Measurements from ENCODE around the gene SYNE2.
A peak's percentile ranks its signal among the peaks of the same experiment; 100 is the strongest.

Gene SYNE2

GRCh38 chr14:64195199-64195598, 342.4 kb downstream of the SYNE2 start:
- TF ChIP-seq CTCF (IDR thresholded peaks at IDR 0.05; ENCODE audit: low read depth, low read length): no peak
- H3K4me3 ChIP-seq (ENCODE audit: low read depth, low read length): no peak overlapping the region
- H3K27me3 ChIP-seq: no peaks in the 10 kb centered on the region
- H3K4me1 ChIP-seq: no peaks in the 10 kb centered on the region
- no peak for DNase-seq
- no peaks in the 10 kb centered on the region; the same call in 1 of the 2 replicates for H3K36me3 ChIP-seq
- H3K9me3 ChIP-seq: no peaks in the 10 kb centered on the region; the same call in 1 of the 2 replicates

GRCh38 chr14:64196056-64196455, 343.3 kb downstream of the SYNE2 start:
- no peak for DNase-seq
- Histone ChIP-seq H3K36me3 (no peaks in the 10 kb centered on the region; the same call in 1 of the 2 replicates), H3K4me3 (ENCODE audit: low read depth, low read length) (no peak overlapping the region), H3K27me3 (no peaks in the 10 kb centered on the region), H3K4me1 (no peaks in the 10 kb centered on the region), H3K9me3 (no peaks in the 10 kb centered on the region; the same call in 1 of the 2 replicates)
- no peak for TF ChIP-seq CTCF (IDR thresholded peaks at IDR 0.05; ENCODE audit: low read depth, low read length)

- no peaks in the 10 kb centered on the region for H3K27me3 ChIP-seq
- H3K9me3 ChIP-seq: no peaks in the 10 kb centered on the region
- H3K4me3 ChIP-seq (ENCODE audit: low read depth, low read length): peak overlapping the region; percentile 68
- no peaks in the 10 kb centered on the region for H3K4me1 ChIP-seq
- TF ChIP-seq CTCF (IDR thresholded peaks at IDR 0.05; ENCODE audit: low read depth, low read length): no peak
- no peaks in the 10 kb centered on the region; the same call in 1 of the 2 replicates for H3K36me3 ChIP-seq
- peak; percentile 71 for DNase-seq
Observed at GRCh38 chr14:64196814-64197411, 344.1 kb downstream of the SYNE2 start.

GRCh38 chr14:64197996-64198395, 345.2 kb downstream of the SYNE2 start:
- no peak for TF ChIP-seq CTCF (IDR thresholded peaks at IDR 0.05; ENCODE audit: low read depth, low read length)
- no peaks in the 10 kb centered on the region for H3K9me3 ChIP-seq
- DNase-seq: no peak
- no peaks in the 10 kb centered on the region for H3K27me3 ChIP-seq
- H3K4me3 ChIP-seq (ENCODE audit: low read depth, low read length): no peak overlapping the region
- H3K36me3 ChIP-seq: no peaks in the 10 kb centered on the region
- H3K4me1 ChIP-seq: no peaks in the 10 kb centered on the region

- DNase-seq: no peak
- H3K9me3 ChIP-seq: no peaks in the 10 kb centered on the region
- no peak overlapping the region for H3K4me3 ChIP-seq (ENCODE audit: low read depth, low read length)
- H3K27me3 ChIP-seq: no peaks in the 10 kb centered on the region
- H3K4me1 ChIP-seq: no peaks in the 10 kb centered on the region
- no peak for TF ChIP-seq CTCF (IDR thresholded peaks at IDR 0.05; ENCODE audit: low read depth, low read length)
- no peaks in the 10 kb centered on the region for H3K36me3 ChIP-seq
Observed at GRCh38 chr14:64198486-64198885, 345.7 kb downstream of the SYNE2 start.

GRCh38 chr14:64200170-64200569, 347.4 kb downstream of the SYNE2 start:
- Histone ChIP-seq H3K4me3 (ENCODE audit: low read depth, low read length) (no peak overlapping the region), H3K9me3 (no peaks in the 10 kb centered on the region), H3K27me3 (no peaks in the 10 kb centered on the region), H3K4me1 (no peaks in the 10 kb centered on the region), H3K36me3 (no peaks in the 10 kb centered on the region)
- TF ChIP-seq CTCF (IDR thresholded peaks at IDR 0.05; ENCODE audit: low read depth, low read length): no peak
- no peak for DNase-seq
